ENCODE results near the gene IFT88. TPM values are rescaled to one million over a fixed set of nuclear protein-coding genes. Genes with fewer than 3 reads are reported as not detected.

The IFT88 gene
- total RNA-seq, 1 experiment from 2014 or later = 12.3 TPM

- H3K36me3 ChIP-seq (ENCODE audit: control insufficient read depth, insufficient read depth, low read length) = no peaks in the 10 kb centered on the region
- intact Hi-C loops (cut with micrococcal nuclease; ENCODE audit: unreplicated experiment) (no loop called here), in situ Hi-C loops (cut with HindIII; ENCODE audit: low pct_unique_long_range_greater_than_20kb, low sequenced_read_pairs) (no loop called here)
- DNase-seq (ENCODE audit: low read depth, low spot score) (no peak), ATAC-seq (no peak)
- H3K27me3 ChIP-seq (ENCODE audit: control insufficient read depth, insufficient read depth, low read length) = no peaks in the 10 kb centered on the region
- TF ChIP-seq CTCF (IDR thresholded peaks at IDR 0.05) (no peak), POLR2AphosphoS5 (IDR thresholded peaks at IDR 0.05; ENCODE audit: low read depth, low read length) (no peak), TCF7L2 (IDR thresholded peaks at IDR 0.05; ENCODE audit: low read depth, low read length) (no peak)
- CTCF ChIA-PET = no interaction called here
- H3K27ac ChIP-seq (ENCODE audit: low read length) = no peak overlapping the region
- BruUV-seq (replicated peaks) = no TSS peak
- POLR2A ChIA-PET = no interaction called here
- no peak overlapping the region for H3K4me3 ChIP-seq (ENCODE audit: low read depth in 2 of 2, low read length in 2 of 2)
- H3K9me3 ChIP-seq (ENCODE audit: control insufficient read depth, insufficient read depth, low read depth, low read length) = no peaks in the 10 kb centered on the region
- H3K4me1 ChIP-seq (ENCODE audit: control insufficient read depth, insufficient read depth, low read length) = no peaks in the 10 kb centered on the region
These were observed 163.0 kb downstream of the IFT88 start for GRCh38 chr13:20729633-20730585.

- POLR2A ChIA-PET = no interaction called here
- intact Hi-C loops (cut with micrococcal nuclease; ENCODE audit: unreplicated experiment) = no loop called here
- no peak for TF ChIP-seq REST (IDR thresholded peaks at IDR 0.05; ENCODE audit: insufficient read depth in 1 of 2, low read depth in 2 of 2, low read length in 1 of 2)
- TF ChIP-seq SIN3A (IDR thresholded peaks at IDR 0.05; ENCODE audit: borderline replicate concordance, insufficient read depth, low read depth, low read length) = no peak
- no peak for TF ChIP-seq POLR2AphosphoS5 (IDR thresholded peaks at IDR 0.05; ENCODE audit: low read depth, low read length)
- TF ChIP-seq CTCF (IDR thresholded peaks at IDR 0.05) = no peak
- no peak for TF ChIP-seq TCF7L2 (IDR thresholded peaks at IDR 0.05; ENCODE audit: low read depth, low read length)
- in situ Hi-C loops (cut with HindIII; ENCODE audit: low pct_unique_long_range_greater_than_20kb, low sequenced_read_pairs) = no loop called here
- H3K36me3 ChIP-seq (ENCODE audit: control insufficient read depth, insufficient read depth, low read length) = no peaks in the 10 kb centered on the region
- no peak overlapping the region for H3K27ac ChIP-seq (ENCODE audit: low read length)
- H3K27me3 ChIP-seq (ENCODE audit: control insufficient read depth, insufficient read depth, low read length) = no peaks in the 10 kb centered on the region
- H3K4me1 ChIP-seq (ENCODE audit: control insufficient read depth, insufficient read depth, low read length) = no peaks in the 10 kb centered on the region
- CTCF ChIA-PET = no interaction called here
- BruUV-seq (replicated peaks) = no TSS peak
- H3K9me3 ChIP-seq (ENCODE audit: control insufficient read depth, insufficient read depth, low read depth, low read length) = no peaks in the 10 kb centered on the region
- ATAC-seq = no peak
- no peak for DNase-seq (ENCODE audit: low read depth, low spot score)
- no peak overlapping the region for H3K4me3 ChIP-seq (ENCODE audit: low read depth in 2 of 2, low read length in 2 of 2)
These were observed 171.7 kb downstream of the IFT88 start for GRCh38 chr13:20738616-20739015.

Data from Panc1 (cell line).